WERI-Rb-1 (cell line): ENCODE measurements around the gene ZNF212.

Source experiments
- DNase-seq: peaks from one replicate; pipeline ENCODE4 v3.0.0-alpha.2; 2020
- H3K27ac ChIP-seq: fragments of 250-450 bp; sonication (Bioruptor Pico); 2 replicates; pipeline ENCODE4 v1.5.1; 2020; ENCODE audit warnings: mild to moderate bottlenecking, moderate library complexity
- H3K27me3 ChIP-seq: fragments of 250-450 bp; sonication (Bioruptor Pico); 2 replicates; pipeline ENCODE4 v1.5.1; 2021; ENCODE audit warnings: mild to moderate bottlenecking, low read depth, moderate library complexity; ENCODE audit not compliant: insufficient read depth, severe bottlenecking
- H3K36me3 ChIP-seq: fragments of 250-450 bp; sonication (Bioruptor Pico); 2 replicates; pipeline ENCODE4 v1.5.1; 2020; ENCODE audit warnings: mild to moderate bottlenecking, moderate library complexity
- H3K4me3 ChIP-seq: 2 replicates; pipeline ENCODE4 v1.5.1; 2011; ENCODE audit warnings: low read depth, mild to moderate bottlenecking, control low read depth, low read length
- H3K9me3 ChIP-seq: fragments of 250-450 bp; sonication (Bioruptor Pico); 2 replicates; pipeline ENCODE4 v1.5.1; 2021; ENCODE audit warnings: mild to moderate bottlenecking, moderate library complexity; ENCODE audit not compliant: severe bottlenecking
- CTCF ChIP-seq: IDR thresholded peaks from 2 replicates; pipeline ENCODE4 v1.5.1; 2011; ENCODE audit warnings: low read depth, mild to moderate bottlenecking, control low read depth, inconsistent platforms, low read length

The ZNF212 gene

GRCh38 chr7:149216402-149216801 lies 23.0 kb upstream of the ZNF212 start:
- no peak for DNase-seq
- no peak overlapping the region for H3K27ac ChIP-seq
- H3K27me3 ChIP-seq, result no peaks in the 10 kb centered on the region
- H3K36me3 ChIP-seq, result peaks cover 79% of the 10 kb centered on the region
- H3K9me3 ChIP-seq, result no peaks in the 10 kb centered on the region
- TF ChIP-seq CTCF, result no peak
- H3K4me3 ChIP-seq, result no peak overlapping the region

DNA sequence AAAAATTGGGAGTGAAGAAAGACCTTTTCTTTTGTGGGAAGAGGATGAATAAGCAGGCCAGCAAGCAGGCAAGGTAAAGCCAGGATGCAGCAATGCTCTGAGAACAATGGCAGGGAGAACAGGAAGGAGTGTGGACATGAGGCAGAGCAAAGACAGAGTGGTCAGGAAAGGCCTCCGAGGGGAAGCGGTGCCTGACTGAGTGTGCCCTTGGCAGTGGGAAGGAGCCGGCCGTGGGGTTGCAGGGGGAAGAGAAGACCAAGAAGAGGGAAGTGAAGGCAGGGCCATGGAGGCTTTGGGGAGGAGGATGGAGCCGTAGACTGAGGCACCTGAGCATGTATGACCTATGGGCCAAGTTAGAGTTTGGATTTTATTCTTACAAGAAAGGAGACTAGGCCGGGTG lies 21.9 kb upstream of the ZNF212 start:
- no peak for DNase-seq
- no peak overlapping the region for H3K27ac ChIP-seq
- no peak overlapping the region for H3K4me3 ChIP-seq
- no peaks in the 10 kb centered on the region for H3K27me3 ChIP-seq
- H3K9me3 ChIP-seq, result no peaks in the 10 kb centered on the region
- TF ChIP-seq CTCF, result no peak
- peaks cover 73% of the 10 kb centered on the region for H3K36me3 ChIP-seq

- DNase-seq, result no peak
- no peak for TF ChIP-seq CTCF
- Histone ChIP-seq H3K9me3 (no peaks in the 10 kb centered on the region), H3K36me3 (peaks cover 61% of the 10 kb centered on the region), H3K27ac (no peak overlapping the region), H3K27me3 (no peaks in the 10 kb centered on the region), H3K4me3 (no peak overlapping the region)
Measured at GRCh38 chr7:149218469-149219420, 20.7 kb upstream of the ZNF212 start.

- no peak for TF ChIP-seq CTCF
- H3K9me3 ChIP-seq, result no peaks in the 10 kb centered on the region
- no peak for DNase-seq
- peaks cover 58% of the 10 kb centered on the region for H3K36me3 ChIP-seq
- no peak overlapping the region for H3K27ac ChIP-seq
- no peak overlapping the region for H3K4me3 ChIP-seq
- no peaks in the 10 kb centered on the region for H3K27me3 ChIP-seq
Measured at GRCh38 chr7:149220534-149220933, 18.9 kb upstream of the ZNF212 start.

GRCh38 chr7:149223176-149223575 lies 16.3 kb upstream of the ZNF212 start:
- Histone ChIP-seq H3K36me3 (peaks cover 41% of the 10 kb centered on the region), H3K4me3 (no peak overlapping the region), H3K27ac (no peak overlapping the region), H3K27me3 (no peaks in the 10 kb centered on the region), H3K9me3 (no peaks in the 10 kb centered on the region)
- TF ChIP-seq CTCF, result no peak
- DNase-seq, result no peak
